OCI-LY1 (cell line): ENCODE measurements around the gene ZDHHC18.

Experiments used
- H2AFZ ChIP-seq: fragments of 200-600 bp; sonication (generic), shearing (Covaris generic); 2 replicates; pipeline ENCODE4 v1.6.0; 2014; ENCODE audit warnings: antibody characterized with exemption, mild to moderate bottlenecking, low read length
- H3F3A ChIP-seq: fragments of 200-600 bp; sonication (generic), shearing (Covaris generic); 2 replicates; pipeline ENCODE4 v1.6.0; 2014; ENCODE audit warnings: mild to moderate bottlenecking, antibody characterized with exemption, low read length, moderate library complexity; ENCODE audit not compliant: insufficient read depth
- H3K27ac ChIP-seq: fragments of 200-600 bp; sonication (generic); 2 replicates; pipeline ENCODE4 v1.5.1; 2014; ENCODE audit warnings: low read length, mixed run types, mild to moderate bottlenecking, low read depth; ENCODE audit not compliant: poor library complexity, severe bottlenecking
- H3K27me3 ChIP-seq: fragments of 200-600 bp; sonication (generic); 2 replicates; pipeline ENCODE4 v1.6.0; 2014; ENCODE audit warnings: antibody characterized with exemption, mild to moderate bottlenecking, low read length, moderate library complexity; ENCODE audit not compliant: insufficient read depth
- H3K36me3 ChIP-seq: fragments of 200-600 bp; sonication (generic); 2 replicates; pipeline ENCODE4 v1.6.1; 2014; ENCODE audit warnings: mild to moderate bottlenecking, antibody characterized with exemption, low read length, moderate library complexity, mixed read lengths; ENCODE audit not compliant: insufficient read depth
- H3K4me1 ChIP-seq: fragments of 200-600 bp; sonication (generic); 2 replicates; pipeline ENCODE4 v1.5.1; 2014; ENCODE audit warnings: mild to moderate bottlenecking, low read length, moderate library complexity; ENCODE audit not compliant: insufficient read depth, severe bottlenecking
- H3K4me2 ChIP-seq: fragments of 200-600 bp; sonication (generic), shearing (Covaris generic); 2 replicates; pipeline ENCODE4 v1.6.1; 2014; ENCODE audit warnings: low read length
- H3K4me3 ChIP-seq: fragments of 200-600 bp; sonication (generic); 2 replicates; pipeline ENCODE4 v1.5.1; 2014; ENCODE audit warnings: low read length, low read depth, mild to moderate bottlenecking, mixed read lengths; ENCODE audit not compliant: poor library complexity, severe bottlenecking
- H3K79me2 ChIP-seq: fragments of 200-600 bp; shearing (Covaris generic); 2 replicates; pipeline ENCODE4 v1.6.1; 2016; ENCODE audit warnings: mixed run types, low read length, mixed read lengths; ENCODE audit not compliant: insufficient read depth
- H3K9ac ChIP-seq: fragments of 200-600 bp; sonication (generic), shearing (Covaris generic); 2 replicates; pipeline ENCODE4 v1.6.1; 2014; ENCODE audit warnings: mild to moderate bottlenecking, low read length, mixed read lengths
- H3K9me2 ChIP-seq: fragments of 200-600 bp; sonication (generic), shearing (Covaris generic); 2 replicates; pipeline ENCODE4 v1.6.1; 2014; ENCODE audit warnings: low read depth, mild to moderate bottlenecking, low read length, mixed read lengths
- H3K9me3 ChIP-seq: fragments of 200-600 bp; shearing (Covaris generic); 2 replicates; pipeline ENCODE4 v1.6.1; 2014; ENCODE audit warnings: low read length, mixed read lengths
- H4K20me1 ChIP-seq: fragments of 200-600 bp; sonication (generic), shearing (Covaris generic); 2 replicates; pipeline ENCODE4 v1.6.0; 2016; ENCODE audit warnings: mild to moderate bottlenecking, low read length; ENCODE audit not compliant: insufficient read depth
- EZH2 ChIP-seq: fragments of 200-600 bp; sonication (generic), shearing (Covaris generic); IDR thresholded peaks from 2 replicates; pipeline ENCODE4 v1.8.0; 2017; ENCODE audit warnings: borderline replicate concordance, mixed run types, mild to moderate bottlenecking, antibody characterized with exemption, low read length, moderate library complexity, mixed read lengths
- TF ChIP-seq, protein P1 (sequence below): fragments of 200-600 bp; sonication (generic), shearing (Covaris generic); IDR thresholded peaks from 2 replicates; pipeline ENCODE4 v1.5.1; 2017; ENCODE audit warnings: mild to moderate bottlenecking, antibody characterized with exemption, low read length, moderate library complexity, mixed read lengths

The ZDHHC18 gene

DNA sequence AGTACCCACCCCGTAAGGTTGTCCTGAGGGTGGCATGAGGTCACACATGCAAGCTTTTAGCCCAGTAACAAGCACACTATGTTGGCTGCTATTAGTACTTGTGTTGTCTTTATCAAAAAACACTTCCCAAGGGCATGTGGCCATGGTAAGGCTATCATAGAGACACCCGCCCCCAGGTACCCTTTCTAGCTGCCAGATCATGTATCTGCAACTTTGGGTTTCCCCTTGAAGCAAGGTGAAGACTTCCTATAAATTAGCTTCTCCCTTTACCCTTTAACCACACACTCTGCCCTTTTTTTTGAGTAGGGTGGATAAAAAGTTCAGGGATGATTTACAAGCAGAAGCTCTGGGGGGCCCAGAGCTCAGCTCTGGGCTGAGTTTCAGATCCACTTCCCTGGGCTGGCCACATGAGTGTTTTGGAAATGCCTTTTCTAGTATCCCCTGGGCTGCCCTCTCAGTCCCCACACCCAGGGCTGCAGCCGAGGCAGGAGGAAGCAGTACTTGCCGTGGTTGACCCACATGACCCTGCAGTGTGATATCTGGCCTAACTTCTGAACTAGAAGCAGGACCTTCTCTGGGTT lies 2.0 kb downstream of the ZDHHC18 start:
- Histone ChIP-seq H2AFZ (no peak overlapping the region), H3K27me3 (no peaks in the 10 kb centered on the region), H3K9ac (peak overlapping the region; percentile 5; the same call in 1 of the 2 replicates), H3K79me2 (no peaks in the 10 kb centered on the region), H3K4me1 (peaks cover 37% of the 10 kb centered on the region), H4K20me1 (no peaks in the 10 kb centered on the region), H3K27ac (peak overlapping the region; percentile 15), H3K4me3 (peak overlapping the region; percentile 19), H3K36me3 (peaks cover 17% of the 10 kb centered on the region; the same call in 1 of the 2 replicates), H3F3A (no peaks in the 10 kb centered on the region), H3K9me3 (no peaks in the 10 kb centered on the region), H3K4me2 (peak overlapping the region; percentile 53), H3K9me2 (no peaks in the 10 kb centered on the region)
- TF ChIP-seq EZH2 = no peak
- TF ChIP-seq, protein P1, sequence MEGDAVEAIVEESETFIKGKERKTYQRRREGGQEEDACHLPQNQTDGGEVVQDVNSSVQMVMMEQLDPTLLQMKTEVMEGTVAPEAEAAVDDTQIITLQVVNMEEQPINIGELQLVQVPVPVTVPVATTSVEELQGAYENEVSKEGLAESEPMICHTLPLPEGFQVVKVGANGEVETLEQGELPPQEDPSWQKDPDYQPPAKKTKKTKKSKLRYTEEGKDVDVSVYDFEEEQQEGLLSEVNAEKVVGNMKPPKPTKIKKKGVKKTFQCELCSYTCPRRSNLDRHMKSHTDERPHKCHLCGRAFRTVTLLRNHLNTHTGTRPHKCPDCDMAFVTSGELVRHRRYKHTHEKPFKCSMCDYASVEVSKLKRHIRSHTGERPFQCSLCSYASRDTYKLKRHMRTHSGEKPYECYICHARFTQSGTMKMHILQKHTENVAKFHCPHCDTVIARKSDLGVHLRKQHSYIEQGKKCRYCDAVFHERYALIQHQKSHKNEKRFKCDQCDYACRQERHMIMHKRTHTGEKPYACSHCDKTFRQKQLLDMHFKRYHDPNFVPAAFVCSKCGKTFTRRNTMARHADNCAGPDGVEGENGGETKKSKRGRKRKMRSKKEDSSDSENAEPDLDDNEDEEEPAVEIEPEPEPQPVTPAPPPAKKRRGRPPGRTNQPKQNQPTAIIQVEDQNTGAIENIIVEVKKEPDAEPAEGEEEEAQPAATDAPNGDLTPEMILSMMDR = no peak

DNA sequence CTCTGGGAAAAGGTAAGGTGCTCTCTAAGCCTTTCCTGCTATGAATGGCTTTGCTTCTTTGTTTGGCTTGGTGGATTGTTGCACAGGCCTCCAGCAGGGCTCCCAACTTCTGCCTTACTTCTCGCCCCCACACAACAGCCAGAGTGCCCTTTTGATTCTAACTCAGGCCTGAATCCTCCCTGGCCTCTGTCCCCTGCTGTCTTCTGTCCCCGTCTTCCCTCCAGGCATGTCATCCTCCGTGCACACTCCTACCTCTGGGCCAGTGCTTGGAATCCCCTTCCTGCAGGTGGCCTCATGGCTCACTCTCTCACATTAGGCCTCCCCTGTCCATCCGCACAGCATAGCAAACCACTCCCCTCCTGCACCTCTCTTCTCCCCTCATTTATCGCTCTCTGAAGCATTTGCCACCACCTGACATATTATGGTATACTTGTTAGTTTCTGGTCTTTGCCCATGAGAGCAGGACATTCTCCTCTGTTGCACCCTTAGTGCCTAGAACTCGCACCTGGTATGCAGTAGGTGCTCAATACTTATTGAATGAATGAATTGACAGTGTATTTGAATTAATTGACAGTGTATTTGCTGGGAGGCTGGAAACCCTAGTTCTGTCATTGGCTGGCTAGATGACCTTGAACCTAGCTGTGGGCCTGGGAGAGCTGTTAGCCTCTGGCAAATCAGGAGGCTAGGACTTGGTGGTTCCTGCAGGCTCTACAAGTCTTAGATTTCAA lies 2.9 kb downstream of the ZDHHC18 start:
- H3K36me3 ChIP-seq = peaks cover 22% of the 10 kb centered on the region; the same call in 1 of the 2 replicates
- peaks cover 43% of the 10 kb centered on the region for H3K4me1 ChIP-seq
- H3K27ac ChIP-seq = peak overlapping the region; percentile 15
- no peaks in the 10 kb centered on the region for H3F3A ChIP-seq
- H3K4me3 ChIP-seq = no peak overlapping the region
- no peaks in the 10 kb centered on the region for H3K27me3 ChIP-seq
- H3K4me2 ChIP-seq = peak overlapping the region; percentile 53; the same call in 1 of the 2 replicates
- TF ChIP-seq, protein P1 = no peak
- no peak for TF ChIP-seq EZH2
- H4K20me1 ChIP-seq = no peaks in the 10 kb centered on the region
- H3K9me2 ChIP-seq = no peaks in the 10 kb centered on the region
- no peak overlapping the region for H2AFZ ChIP-seq
- no peak overlapping the region; the same call in 1 of the 2 replicates for H3K9ac ChIP-seq
- no peaks in the 10 kb centered on the region for H3K9me3 ChIP-seq
- no peaks in the 10 kb centered on the region for H3K79me2 ChIP-seq

- no peak overlapping the region for H3K27ac ChIP-seq
- H3F3A ChIP-seq = no peaks in the 10 kb centered on the region
- no peaks in the 10 kb centered on the region for H3K27me3 ChIP-seq
- H3K9ac ChIP-seq = no peak overlapping the region
- no peak overlapping the region for H2AFZ ChIP-seq
- H4K20me1 ChIP-seq = no peaks in the 10 kb centered on the region
- no peak for TF ChIP-seq EZH2
- TF ChIP-seq, protein P1 = no peak
- H3K36me3 ChIP-seq = peaks cover 35% of the 10 kb centered on the region; the same call in 1 of the 2 replicates
- peaks cover 40% of the 10 kb centered on the region for H3K4me1 ChIP-seq
- H3K4me3 ChIP-seq = no peak overlapping the region
- H3K9me3 ChIP-seq = no peaks in the 10 kb centered on the region
- H3K79me2 ChIP-seq = no peaks in the 10 kb centered on the region
- no peak overlapping the region for H3K4me2 ChIP-seq
- no peaks in the 10 kb centered on the region for H3K9me2 ChIP-seq
Measured at GRCh38 chr1:26831059-26831458, 4.6 kb downstream of the ZDHHC18 start.
